Measurements from ENCODE around the gene LEKR1.
"Not testable (repeated sequence)": the region's sequence is repeated elsewhere in the genome, so short reads cannot be mapped to it uniquely, and the experiment has no call there.

LEKR1 gene

GRCh38 chr3:156826144-156826895, at the start of gene LEKR1:
TSS of gene LEKR1 (plus strand) at chr3:156826353. CDS start at chr3:156829330, 2,977 bp downstream.
- DNase-seq: no peak

GRCh38 chr3:156776871-156777270, 49.3 kb upstream of the LEKR1 start:
- DNase-seq: no peak

GRCh38 chr3:156781310-156782230, 44.6 kb upstream of the LEKR1 start:
- DNase-seq: no peak

GRCh38 chr3:156782319-156782718, 43.8 kb upstream of the LEKR1 start:
- no peak for DNase-seq

- DNase-seq: no peak
These were observed 43.2 kb upstream of the LEKR1 start for GRCh38 chr3:156782921-156783320.

GRCh38 chr3:156787001-156787400, 39.2 kb upstream of the LEKR1 start:
- DNase-seq: no peak

- DNase-seq: no peak
These were observed 38.1 kb upstream of the LEKR1 start for GRCh38 chr3:156787926-156788663.

- DNase-seq: no peak
These were observed 37.3 kb upstream of the LEKR1 start for GRCh38 chr3:156788846-156789245.

GRCh38 chr3:156790156-156790555, 36.0 kb upstream of the LEKR1 start:
- DNase-seq: no peak

- no peak for DNase-seq
These were observed 34.0 kb upstream of the LEKR1 start for GRCh38 chr3:156792114-156792513.

GRCh38 chr3:156792536-156792935, 33.6 kb upstream of the LEKR1 start:
- DNase-seq: no peak

- DNase-seq: no peak
These were observed 33.2 kb upstream of the LEKR1 start for GRCh38 chr3:156792945-156793344.

GRCh38 chr3:156793400-156793799, 32.8 kb upstream of the LEKR1 start:
- no peak for DNase-seq

- DNase-seq: no peak
These were observed 32.3 kb upstream of the LEKR1 start for GRCh38 chr3:156793851-156794250.

GRCh38 chr3:156795890-156796481, 30.2 kb upstream of the LEKR1 start:
- DNase-seq: no peak

GRCh38 chr3:156797368-156797767, 28.8 kb upstream of the LEKR1 start:
- no peak for DNase-seq

- DNase-seq: not testable (repeated sequence)
These were observed 25.9 kb upstream of the LEKR1 start for GRCh38 chr3:156800287-156800686.

GRCh38 chr3:156801746-156802145, 24.4 kb upstream of the LEKR1 start:
- no peak for DNase-seq

GRCh38 chr3:156802821-156803606, 23.1 kb upstream of the LEKR1 start:
- DNase-seq: no peak

GRCh38 chr3:156803952-156804741, 22.0 kb upstream of the LEKR1 start:
- DNase-seq: no peak

GRCh38 chr3:156806698-156807097, 19.5 kb upstream of the LEKR1 start:
- no peak for DNase-seq
